ENCODE measurements around the gene PIP5KL1.

Gene PIP5KL1

GRCh38 chr9:127938298-127938690 is 7.7 kb upstream of the PIP5KL1 start:
- Mint-ChIP-seq H3K36me3 (peaks cover 58% of the 10 kb centered on the region), H3K4me1 (peaks cover 54% of the 10 kb centered on the region), H3K27ac (peak overlapping the region; percentile 91), H3K27me3 (peaks cover 14% of the 10 kb centered on the region), H3K4me3 (peak overlapping the region; percentile 87), H3K9me3 (no peaks in the 10 kb centered on the region)
- CTCF ChIA-PET: interaction anchor here (4.9 kb wide), 1 partner anchor 96 kb away, joined by 34 read pairs; no protein-coding TSS in a partner anchor
- peak; percentile 50 for DNase-seq

GRCh38 chr9:127937388-127938297 is 7.1 kb upstream of the PIP5KL1 start, which contains the start of gene DPM2:
TSS of gene DPM2 (minus strand) at chr9:127937854. CDS start at chr9:127937820, 34 bp downstream.
- Mint-ChIP-seq H3K4me3 (peak within 1 kb of the TSS; percentile 87), H3K36me3 (peaks cover 57% of the 10 kb centered on the region), H3K27ac (peak within 1 kb of the TSS; percentile 91), H3K9me3 (no peaks in the 10 kb centered on the region), H3K27me3 (peaks cover 14% of the 10 kb centered on the region), H3K4me1 (peaks cover 55% of the 10 kb centered on the region)
- DNase-seq: peak; percentile 93
- CTCF ChIA-PET: interaction anchor here (0.6 to 4.9 kb wide), 2 partner anchors 97 to 165 kb away, joined by 3 to 34 read pairs; no protein-coding TSS in a partner anchor

GRCh38 chr9:127937056-127937387 is 6.4 kb upstream of the PIP5KL1 start:
- no peak for DNase-seq
- Mint-ChIP-seq H3K36me3 (peaks cover 52% of the 10 kb centered on the region), H3K4me3 (peak overlapping the region; percentile 87), H3K27me3 (peaks cover 14% of the 10 kb centered on the region), H3K27ac (peak overlapping the region; percentile 91), H3K9me3 (no peaks in the 10 kb centered on the region), H3K4me1 (peaks cover 55% of the 10 kb centered on the region)
- CTCF ChIA-PET: interaction anchor here (0.6 to 4.9 kb wide), 2 partner anchors 98 to 166 kb away, joined by 3 to 34 read pairs; no protein-coding TSS in a partner anchor

DNA sequence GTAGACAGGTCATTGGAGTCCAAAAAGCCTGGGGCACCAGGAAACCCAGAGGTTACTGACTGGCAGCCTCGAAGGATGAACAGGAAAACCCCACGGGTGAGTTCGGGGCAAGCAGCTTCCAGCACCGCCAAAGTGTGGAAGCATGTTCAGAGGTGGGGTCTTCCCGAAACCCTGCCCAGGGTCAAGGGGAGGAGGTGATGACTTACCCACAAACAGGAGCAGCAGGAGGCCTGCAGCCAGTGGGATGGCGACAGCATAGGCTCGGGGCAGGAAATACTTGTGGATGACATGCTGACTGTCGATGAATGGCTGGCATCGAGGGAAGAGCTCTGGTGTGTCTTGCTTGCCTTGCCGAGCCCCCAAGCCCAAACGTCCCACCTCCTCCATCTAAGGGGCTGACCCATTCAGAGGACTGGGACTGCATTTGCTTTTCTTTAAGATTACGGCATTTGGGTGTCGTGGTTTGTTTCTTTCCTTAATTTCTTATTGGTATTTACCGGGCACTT is 5.8 kb upstream of the PIP5KL1 start:
- peaks cover 57% of the 10 kb centered on the region for H3K4me1 Mint-ChIP-seq
- no peak for DNase-seq
- H3K9me3 Mint-ChIP-seq: no peaks in the 10 kb centered on the region
- peak overlapping the region; percentile 87 for H3K4me3 Mint-ChIP-seq
- H3K27me3 Mint-ChIP-seq: peaks cover 20% of the 10 kb centered on the region
- CTCF ChIA-PET: interaction anchor here (0.6 to 4.9 kb wide), 2 partner anchors 98 to 166 kb away, joined by 3 to 34 read pairs; no protein-coding TSS in a partner anchor
- H3K27ac Mint-ChIP-seq: peak overlapping the region; percentile 91
- peaks cover 47% of the 10 kb centered on the region for H3K36me3 Mint-ChIP-seq

- peaks cover 41% of the 10 kb centered on the region for H3K36me3 Mint-ChIP-seq
- peak overlapping the region; percentile 87 for H3K4me3 Mint-ChIP-seq
- peaks cover 62% of the 10 kb centered on the region for H3K4me1 Mint-ChIP-seq
- no peaks in the 10 kb centered on the region for H3K9me3 Mint-ChIP-seq
- CTCF ChIA-PET: interaction anchor here (0.7 to 4.9 kb wide), 3 partner anchors 45 to 182 kb away, joined by 3 to 34 read pairs (median 3); partner anchors contain the start of gene EEIG1
- no peak for DNase-seq
- peak overlapping the region; percentile 43 for H3K27ac Mint-ChIP-seq
- peaks cover 25% of the 10 kb centered on the region for H3K27me3 Mint-ChIP-seq
Observed at GRCh38 chr9:127935765-127936221, 5.2 kb upstream of the PIP5KL1 start.

DNA sequence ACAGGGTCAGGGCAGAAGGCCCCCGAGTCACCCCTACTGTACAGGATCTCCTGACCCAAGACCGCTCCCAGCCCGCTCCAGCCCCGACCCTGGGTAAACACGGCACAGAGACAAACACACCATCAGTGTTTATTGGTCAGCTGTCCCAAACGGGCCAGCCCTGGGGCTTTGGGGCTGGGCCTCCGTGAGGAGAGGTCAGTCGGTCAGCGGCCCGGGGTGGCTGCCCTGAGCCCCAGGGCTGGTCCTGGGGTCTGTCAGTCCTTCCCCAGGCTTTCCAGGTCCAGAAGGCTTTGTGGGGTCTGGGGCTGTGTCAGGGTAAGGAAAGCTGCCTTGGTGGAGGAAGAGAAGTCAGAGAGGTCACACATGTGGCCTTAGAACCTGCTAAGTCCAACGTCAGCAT is 4.4 kb upstream of the PIP5KL1 start:
- H3K27me3 Mint-ChIP-seq: peaks cover 27% of the 10 kb centered on the region
- no peak overlapping the region for H3K27ac Mint-ChIP-seq
- DNase-seq: no peak
- no peaks in the 10 kb centered on the region for H3K9me3 Mint-ChIP-seq
- H3K4me1 Mint-ChIP-seq: peaks cover 61% of the 10 kb centered on the region
- peak overlapping the region; percentile 31 for H3K4me3 Mint-ChIP-seq
- peaks cover 33% of the 10 kb centered on the region for H3K36me3 Mint-ChIP-seq
- CTCF ChIA-PET: interaction anchor here (0.7 to 4.9 kb wide), 4 partner anchors 45 to 183 kb away, joined by 3 to 34 read pairs (median 3); partner anchors contain the start of gene EEIG1

DNA sequence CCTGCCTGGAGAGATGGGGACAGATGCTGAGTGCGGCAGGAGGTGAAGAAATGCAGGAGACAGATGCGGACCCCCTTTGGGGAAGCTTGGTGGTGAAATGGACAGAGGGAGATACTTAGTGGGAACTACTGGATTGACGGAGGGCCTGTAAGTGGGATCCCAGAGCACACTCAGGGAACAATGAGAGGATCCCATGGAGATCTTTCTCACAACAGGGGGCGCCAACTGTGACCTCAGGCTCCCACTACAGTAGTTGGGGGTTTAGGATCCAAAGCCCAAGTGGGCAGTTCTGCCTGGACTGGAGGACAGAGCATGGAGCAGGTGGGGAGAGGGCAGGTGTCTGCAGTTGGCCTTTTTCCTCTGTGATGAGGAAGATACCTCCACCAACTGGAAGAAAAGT is 3.7 kb upstream of the PIP5KL1 start:
- Mint-ChIP-seq H3K27me3 (peaks cover 34% of the 10 kb centered on the region), H3K4me1 (peaks cover 66% of the 10 kb centered on the region), H3K27ac (peak overlapping the region; percentile 50), H3K4me3 (no peak overlapping the region), H3K9me3 (no peaks in the 10 kb centered on the region), H3K36me3 (peaks cover 32% of the 10 kb centered on the region)
- no peak for DNase-seq
- CTCF ChIA-PET: interaction anchor here (0.9 kb wide), 1 partner anchor 99 kb away, joined by 3 read pairs; no protein-coding TSS in a partner anchor

DNA sequence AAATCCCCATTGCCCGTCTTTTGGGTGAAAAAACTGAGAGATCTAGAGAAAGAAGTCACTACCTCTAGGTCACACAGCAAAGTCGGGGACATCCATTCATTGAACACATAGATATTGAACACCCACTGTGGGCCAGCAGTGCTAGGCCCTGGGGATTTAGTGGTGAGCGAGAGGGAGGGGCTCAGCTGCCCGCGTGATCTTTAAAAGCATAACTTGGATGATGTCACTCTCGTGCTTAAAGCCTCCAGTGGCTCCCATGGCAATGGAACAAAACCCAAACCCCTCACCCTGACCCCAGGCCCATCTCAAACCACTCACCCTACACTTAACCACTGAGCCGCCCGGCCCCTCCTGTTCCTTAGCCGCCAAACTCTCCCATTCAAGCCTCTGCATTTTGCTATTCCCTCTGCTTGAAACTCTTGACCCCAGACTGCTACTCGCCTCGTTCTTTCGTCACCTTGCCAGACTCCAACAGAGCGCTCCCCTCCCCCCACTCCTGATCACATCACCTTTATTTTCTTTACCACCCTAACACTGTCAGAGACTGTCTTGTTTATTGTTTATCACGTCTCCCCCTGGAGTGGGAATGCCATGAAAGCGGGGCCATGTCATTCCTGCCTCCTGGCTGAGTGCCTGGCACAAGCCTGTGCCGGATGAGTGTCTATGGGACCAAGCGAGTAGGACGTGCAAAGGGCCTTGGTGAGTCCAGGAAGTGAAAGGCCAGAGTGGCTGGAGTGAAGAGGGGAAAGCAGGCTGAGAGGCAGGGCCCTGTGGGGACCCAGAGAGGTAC is 710 bp upstream of the PIP5KL1 start:
- peak overlapping the region; percentile 57 for H3K4me3 Mint-ChIP-seq
- peaks cover 54% of the 10 kb centered on the region for H3K27me3 Mint-ChIP-seq
- H3K9me3 Mint-ChIP-seq: no peaks in the 10 kb centered on the region
- peaks cover 16% of the 10 kb centered on the region for H3K36me3 Mint-ChIP-seq
- CTCF ChIA-PET: interaction anchor here (0.6 to 2.3 kb wide), 4 partner anchors 11 to 242 kb away, joined by 4 to 13 read pairs (median 8); no protein-coding TSS in a partner anchor
- peak overlapping the region; percentile 50 for H3K27ac Mint-ChIP-seq
- peaks cover 59% of the 10 kb centered on the region for H3K4me1 Mint-ChIP-seq
- peak; percentile 58 for DNase-seq

- Mint-ChIP-seq H3K9me3 (no peaks in the 10 kb centered on the region), H3K4me3 (peak overlapping the region; percentile 43), H3K4me1 (peaks cover 47% of the 10 kb centered on the region), H3K27ac (no peak overlapping the region), H3K27me3 (peaks cover 71% of the 10 kb centered on the region), H3K36me3 (peaks cover 9% of the 10 kb centered on the region)
- CTCF ChIA-PET: interaction anchor here (1.4 to 2.3 kb wide), 3 partner anchors 8 to 188 kb away, joined by 5 to 13 read pairs (median 7); no protein-coding TSS in a partner anchor
- DNase-seq: no peak
Observed at GRCh38 chr9:127929625-127929979, 975 bp downstream of the PIP5KL1 start.

GRCh38 chr9:127928676-127929624 is 1.6 kb downstream of the PIP5KL1 start:
- CTCF ChIA-PET: interaction anchor here (0.7 to 2.3 kb wide), 4 partner anchors 8 to 189 kb away, joined by 3 to 13 read pairs (median 6); no protein-coding TSS in a partner anchor
- peaks cover 4% of the 10 kb centered on the region for H3K36me3 Mint-ChIP-seq
- no peak for DNase-seq
- H3K4me1 Mint-ChIP-seq: peaks cover 41% of the 10 kb centered on the region
- no peaks in the 10 kb centered on the region for H3K9me3 Mint-ChIP-seq
- peaks cover 73% of the 10 kb centered on the region for H3K27me3 Mint-ChIP-seq
- no peak overlapping the region for H3K27ac Mint-ChIP-seq
- peak overlapping the region; percentile 0 for H3K4me3 Mint-ChIP-seq

DNA sequence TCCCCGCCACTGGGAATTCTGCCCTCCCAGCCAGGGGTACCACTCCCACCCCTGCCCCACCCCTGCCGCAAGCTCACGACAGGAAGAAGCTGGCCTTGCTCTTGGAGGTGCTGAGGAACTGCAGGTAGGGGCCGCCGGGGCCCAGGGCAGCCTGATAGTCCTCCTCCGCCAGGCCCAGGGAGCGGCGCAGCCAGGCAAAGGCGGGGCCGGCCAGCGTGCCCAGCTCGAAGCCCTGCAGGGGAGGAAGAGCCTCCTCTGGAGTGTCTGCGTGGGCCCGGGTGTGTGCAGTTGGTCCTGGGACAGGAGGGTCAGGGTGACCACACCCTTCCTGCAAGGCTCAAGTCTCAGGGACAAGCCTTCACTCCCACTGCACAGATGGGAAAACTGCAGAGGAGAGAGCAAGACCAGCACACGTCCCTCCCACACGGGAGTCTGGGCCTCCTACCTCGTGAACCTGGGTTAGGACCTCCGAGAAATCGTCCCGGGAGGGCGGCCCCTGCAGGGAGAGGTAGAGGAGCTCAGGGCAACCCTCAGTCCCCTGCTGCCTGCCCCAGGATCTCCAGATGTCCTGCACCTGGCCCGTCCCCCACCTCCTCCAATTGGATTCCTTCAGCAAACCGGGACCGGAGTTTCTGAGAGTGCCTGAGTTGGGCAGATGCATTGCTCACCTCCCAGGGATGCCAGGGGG is 2.4 kb downstream of the PIP5KL1 start:
- DNase-seq: no peak
- H3K27me3 Mint-ChIP-seq: peaks cover 81% of the 10 kb centered on the region
- H3K9me3 Mint-ChIP-seq: no peaks in the 10 kb centered on the region
- H3K36me3 Mint-ChIP-seq: peaks cover 3% of the 10 kb centered on the region
- H3K4me3 Mint-ChIP-seq: peak overlapping the region; percentile 0
- peaks cover 39% of the 10 kb centered on the region for H3K4me1 Mint-ChIP-seq
- no peak overlapping the region for H3K27ac Mint-ChIP-seq
- CTCF ChIA-PET: no interaction called here

- Mint-ChIP-seq H3K27ac (no peak overlapping the region), H3K4me1 (peaks cover 36% of the 10 kb centered on the region), H3K4me3 (peak overlapping the region; percentile 56), H3K27me3 (peaks cover 86% of the 10 kb centered on the region), H3K9me3 (no peaks in the 10 kb centered on the region), H3K36me3 (no peaks in the 10 kb centered on the region)
- CTCF ChIA-PET: no interaction called here
- DNase-seq: peak; percentile 86
Observed at GRCh38 chr9:127927201-127927987, 3.2 kb downstream of the PIP5KL1 start.

Measured in activated naive CD4-positive, alpha-beta T cell treated with anti-CD3 and anti-CD28 coated beads, Interleukin-2, amount 10 ng/mL, durations not matched to agents 7 days and 5 days (primary cell).